ENCODE measurements around the gene PCDHGB4. TPM values are rescaled to one million over a fixed set of nuclear protein-coding genes. Genes with fewer than 3 reads are reported as not detected.
"Not testable (repeated sequence)": the region's sequence is repeated elsewhere in the genome, so short reads cannot be mapped to it uniquely, and the experiment has no call there.

Gene PCDHGB4
- total and polyA plus RNA-seq, 2 of the 4 experiments (the other 2 are of a cell fraction), result 10.0 to 17.6 TPM

DNA sequence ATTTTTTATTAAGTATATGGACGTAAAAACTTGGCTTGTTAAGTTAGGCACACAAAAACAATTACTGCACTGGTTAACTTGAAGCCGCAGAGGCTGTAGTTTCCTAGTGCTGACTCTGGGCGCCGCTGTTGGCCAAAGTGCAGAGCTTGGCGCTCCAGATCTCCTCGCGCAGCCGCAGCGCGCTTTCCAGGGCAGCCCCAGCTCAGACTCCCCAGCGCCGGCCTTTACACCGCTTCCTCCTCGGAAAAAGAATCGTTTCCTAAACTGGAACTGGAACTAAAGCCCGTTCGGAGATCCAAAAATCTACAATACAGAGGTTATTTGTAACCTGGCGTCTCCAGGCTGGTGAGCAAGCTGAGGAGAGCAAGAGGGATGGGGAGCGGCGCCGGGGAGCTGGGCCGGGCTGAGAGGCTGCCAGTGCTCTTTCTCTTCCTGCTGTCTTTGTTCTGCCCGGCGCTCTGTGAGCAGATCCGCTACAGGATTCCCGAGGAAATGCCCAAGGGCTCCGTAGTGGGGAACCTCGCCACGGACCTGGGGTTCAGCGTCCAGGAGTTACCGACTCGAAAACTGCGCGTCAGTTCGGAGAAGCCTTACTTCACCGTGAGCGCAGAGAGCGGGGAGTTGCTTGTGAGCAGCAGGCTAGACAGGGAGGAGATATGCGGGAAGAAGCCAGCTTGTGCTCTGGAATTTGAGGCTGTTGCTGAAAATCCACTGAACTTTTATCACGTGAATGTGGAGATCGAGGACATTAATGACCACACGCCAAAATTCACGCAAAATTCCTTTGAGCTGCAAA lies 10.5 kb downstream of the PCDHGB4 start, which contains the start of gene PCDHGB5:
Gene PCDHGB5 (plus strand): TSS at position 192 of the 796 bp plus-strand sequence. CDS start 181 bp downstream, at position 373.
- H3K56ac ChIP-seq (ENCODE audit: extremely low read depth, insufficient read depth, low read length), result 0 out of 2 replicates have a peak within 1 kb of the TSS, but pooled peaks have one; percentile 19
- in situ Hi-C loops (cut with MboI; ENCODE audit: low sequenced_read_pairs); H4K91ac ChIP-seq (ENCODE audit: insufficient read depth, low read depth, low read length); H2AK9ac ChIP-seq (replicated peaks; ENCODE audit: low read depth, low read length, poor library complexity); H3K27me3 ChIP-seq (ENCODE audit: control insufficient read depth, insufficient read depth, low read length); H2AK5ac ChIP-seq (ENCODE audit: low read depth, low read length); BruUV-seq (replicated peaks); intact Hi-C loops (cut with micrococcal nuclease); dilution Hi-C loops (cut with HindIII; ENCODE audit: low sequenced_read_pairs, unreplicated experiment); H2BK120ac ChIP-seq (ENCODE audit: low read depth, low read length); H3K23ac ChIP-seq (ENCODE audit: low read depth, low read length); H4K20me1 ChIP-seq (ENCODE audit: insufficient read depth, low read length); H3K4me1 ChIP-seq (ENCODE audit: control insufficient read depth, insufficient read depth, low read length); H3K9me1 ChIP-seq (ENCODE audit: insufficient read depth, low read length); H3K4ac ChIP-seq (ENCODE audit: low read depth, low read length); H2BK20ac ChIP-seq (ENCODE audit: low read depth, low read length); H2BK15ac ChIP-seq (ENCODE audit: low read depth, low read length); POLR2A ChIA-PET (ENCODE audit: unreplicated experiment): not testable (repeated sequence)
- WGBS, 2 experiments (ENCODE audit: extremely low coverage in 2 of 2, insufficient read length in 1 of 2), result no CpG with 5 or more reads among the region's 43 CpGs
- H3K9me3 ChIP-seq (ENCODE audit: control insufficient read depth, insufficient read depth, low read length), result peaks cover 49% of the 10 kb centered on the region
- H2BK5ac ChIP-seq (ENCODE audit: low read depth, low read length, poor library complexity, severe bottlenecking), result peak within 1 kb of the TSS; percentile 69
- peak within 1 kb of the TSS; percentile 38; the same call in 1 of the 2 replicates for H3K4me2 ChIP-seq (ENCODE audit: low read depth, low read length)
- peak within 1 kb of the TSS; percentile 34; the same call in 1 of the 2 replicates for H4K5ac ChIP-seq (ENCODE audit: low read depth, low read length)
- H3K4me3 ChIP-seq (ENCODE audit: insufficient read depth, low read depth, low read length), result peak within 1 kb of the TSS; percentile 51
- H3K79me1 ChIP-seq (ENCODE audit: low read depth in 1 of 2, low read length in 2 of 2), result peaks cover 7 to 15% of the 10 kb centered on the region in 2 experiments; a peak in 3 of 4 replicates
- H2AFZ ChIP-seq (replicated peaks; ENCODE audit: low read length, poor library complexity), result peak within 1 kb of the TSS; percentile 72
- peaks cover 19% of the 10 kb centered on the region for H3K36me3 ChIP-seq (ENCODE audit: control insufficient read depth, insufficient read depth, low read length)
- H4K8ac ChIP-seq (ENCODE audit: low read depth in 2 of 2, low read length in 2 of 2), result peak within 1 kb of the TSS in 1 of 2 experiments; percentile 35; a peak in 1 of 4 replicates
- DNase-seq (peak; percentile 61), ATAC-seq (ENCODE audit: low read depth) (peak; percentile 98)
- peak within 1 kb of the TSS; percentile 36 for H3K27ac ChIP-seq (ENCODE audit: insufficient read depth, low read length)
- CTCF ChIA-PET, result interaction anchor here (1.3 to 2.1 kb wide), 3 partner anchors 15 to 166 kb away, joined by 3 to 11 read pairs (median 7); partner anchors contain the start of gene PCDHGA10
- peak within 1 kb of the TSS; percentile 65; the same call in 1 of the 2 replicates for H3K9ac ChIP-seq (ENCODE audit: low read depth, low read length)
- TF ChIP-seq, protein P1, sequence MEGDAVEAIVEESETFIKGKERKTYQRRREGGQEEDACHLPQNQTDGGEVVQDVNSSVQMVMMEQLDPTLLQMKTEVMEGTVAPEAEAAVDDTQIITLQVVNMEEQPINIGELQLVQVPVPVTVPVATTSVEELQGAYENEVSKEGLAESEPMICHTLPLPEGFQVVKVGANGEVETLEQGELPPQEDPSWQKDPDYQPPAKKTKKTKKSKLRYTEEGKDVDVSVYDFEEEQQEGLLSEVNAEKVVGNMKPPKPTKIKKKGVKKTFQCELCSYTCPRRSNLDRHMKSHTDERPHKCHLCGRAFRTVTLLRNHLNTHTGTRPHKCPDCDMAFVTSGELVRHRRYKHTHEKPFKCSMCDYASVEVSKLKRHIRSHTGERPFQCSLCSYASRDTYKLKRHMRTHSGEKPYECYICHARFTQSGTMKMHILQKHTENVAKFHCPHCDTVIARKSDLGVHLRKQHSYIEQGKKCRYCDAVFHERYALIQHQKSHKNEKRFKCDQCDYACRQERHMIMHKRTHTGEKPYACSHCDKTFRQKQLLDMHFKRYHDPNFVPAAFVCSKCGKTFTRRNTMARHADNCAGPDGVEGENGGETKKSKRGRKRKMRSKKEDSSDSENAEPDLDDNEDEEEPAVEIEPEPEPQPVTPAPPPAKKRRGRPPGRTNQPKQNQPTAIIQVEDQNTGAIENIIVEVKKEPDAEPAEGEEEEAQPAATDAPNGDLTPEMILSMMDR (conservative IDR thresholded peaks at IDR 0.05; ENCODE audit: low read depth, low read length), result peak; percentile 63
- peak; percentile 46; the same call in 1 of the 2 replicates for TF ChIP-seq SMC3 (IDR thresholded peaks at IDR 0.05; ENCODE audit: low read depth, low read length)
- peak; percentile 60 for TF ChIP-seq RAD21 (IDR thresholded peaks at IDR 0.05; ENCODE audit: low read length)
- 0 out of 2 replicates have a peak within 1 kb of the TSS, but pooled peaks have one; percentile 78 for H3K14ac ChIP-seq (replicated peaks; ENCODE audit: low read depth, low read length)
- peak within 1 kb of the TSS; percentile 27; the same call in 1 of the 2 replicates for H3K18ac ChIP-seq (ENCODE audit: low read depth, low read length)
